Thyroid gland (tissue), 4 donors: Measurements from ENCODE around the gene STAU1. TPM values are rescaled to one million over a fixed set of nuclear protein-coding genes. Genes with fewer than 3 reads are reported as not detected.
A peak's percentile ranks its signal among the peaks of the same experiment; 100 is the strongest.

Experiments used
- DNase-seq, 2 donors: peaks; one replicate each; pipeline ENCODE4 v3.0.0-alpha.2; 2019
- H3K27ac ChIP-seq, 3 donors: fragments of 200-600 bp; sonication (generic); 1 replicate in 2 of 3; 2 replicates in 1 of 3; pipeline ENCODE4 v1.5.1; 2016 to 2019; ENCODE audit warnings: mild to moderate bottlenecking in 1 of 3, moderate library complexity in 1 of 3
- H3K27me3 ChIP-seq: fragments of 200-600 bp; sonication (generic); one replicate; pipeline ENCODE4 v1.5.1; 2019
- H3K36me3 ChIP-seq, 2 donors: fragments of 200-600 bp; sonication (generic); one replicate each; pipeline ENCODE4 v1.5.1; 2016 to 2019
- H3K4me1 ChIP-seq, 2 donors: fragments of 200-600 bp; sonication (generic); one replicate each; pipeline ENCODE4 v1.5.1; 2017 to 2019
- H3K4me3 ChIP-seq, 3 donors: fragments of 200-600 bp; sonication (generic); replicated peaks in 1 of 3; 1 replicate in 2 of 3; 2 replicates in 1 of 3; pipeline ENCODE4 v1.5.1; 2016; ENCODE audit warnings: mild to moderate bottlenecking in 1 of 3
- H3K9me3 ChIP-seq: fragments of 200-600 bp; sonication (generic); one replicate; pipeline ENCODE4 v1.5.1; 2017
- POLR2A ChIP-seq, 2 donors: fragments of 450-650 bp; IDR thresholded peaks; one replicate each; pipeline ENCODE4 v1.6.1; 2017; ENCODE audit warnings: antibody characterized with exemption in 2 of 2, mild to moderate bottlenecking in 2 of 2, moderate library complexity in 1 of 2
- WGBS, 2 donors: methylation state at CpG; one replicate each; pipeline ENCODE4 v1.1.5; 2017; 5-methylcytosine and 5-hydroxymethylcytosine counted together
- intact Hi-C: fragments of 100-400 bp; cut with DNase I; formaldehyde crosslinking; loops from one replicate; pipeline ENCODE4 v1.15.1; 2023
- total RNA-seq, 4 donors: library from RNA; depleted of rRNA; stranded (reverse); fragments of >200 nt; gene quantifications; one replicate each; pipeline ENCODE4 v1.2.3, GENCODE V29; 2016
- TF ChIP-seq, protein P1 (sequence below), 6 experiments: fragments of 200-600 bp in 3 of 6; fragments of 450-650 bp in 3 of 6; sonication (generic) in 3 of 6; IDR thresholded peaks; one replicate each; pipeline ENCODE4 v1.5.1; 2016 to 2019; ENCODE audit warnings: antibody characterized with exemption in 6 of 6, mild to moderate bottlenecking in 2 of 6, inconsistent platforms in 1 of 6, moderate library complexity in 1 of 6

Gene STAU1
- total RNA-seq, 4 donors from 2014 or later: 154 to 231 (median 167) TPM

GRCh38 chr20:49231471-49231870 is 43.3 kb upstream of the STAU1 start:
- intact Hi-C loops: no loop called here
- Histone ChIP-seq H3K36me3 (peaks cover 67 to 84% of the 10 kb centered on the region in 2 donors), H3K27me3 (no peaks in the 10 kb centered on the region), H3K9me3 (no peaks in the 10 kb centered on the region), H3K27ac (no peak overlapping the region), H3K4me1 (no peaks in the 10 kb centered on the region), H3K4me3 (no peak overlapping the region)
- 69 to 83% methylated on average over 7 of the region's 7 CpGs for WGBS, 2 donors
- no peak for TF ChIP-seq POLR2A (IDR thresholded peaks at IDR 0.05)
- TF ChIP-seq, protein P1, sequence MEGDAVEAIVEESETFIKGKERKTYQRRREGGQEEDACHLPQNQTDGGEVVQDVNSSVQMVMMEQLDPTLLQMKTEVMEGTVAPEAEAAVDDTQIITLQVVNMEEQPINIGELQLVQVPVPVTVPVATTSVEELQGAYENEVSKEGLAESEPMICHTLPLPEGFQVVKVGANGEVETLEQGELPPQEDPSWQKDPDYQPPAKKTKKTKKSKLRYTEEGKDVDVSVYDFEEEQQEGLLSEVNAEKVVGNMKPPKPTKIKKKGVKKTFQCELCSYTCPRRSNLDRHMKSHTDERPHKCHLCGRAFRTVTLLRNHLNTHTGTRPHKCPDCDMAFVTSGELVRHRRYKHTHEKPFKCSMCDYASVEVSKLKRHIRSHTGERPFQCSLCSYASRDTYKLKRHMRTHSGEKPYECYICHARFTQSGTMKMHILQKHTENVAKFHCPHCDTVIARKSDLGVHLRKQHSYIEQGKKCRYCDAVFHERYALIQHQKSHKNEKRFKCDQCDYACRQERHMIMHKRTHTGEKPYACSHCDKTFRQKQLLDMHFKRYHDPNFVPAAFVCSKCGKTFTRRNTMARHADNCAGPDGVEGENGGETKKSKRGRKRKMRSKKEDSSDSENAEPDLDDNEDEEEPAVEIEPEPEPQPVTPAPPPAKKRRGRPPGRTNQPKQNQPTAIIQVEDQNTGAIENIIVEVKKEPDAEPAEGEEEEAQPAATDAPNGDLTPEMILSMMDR (IDR thresholded peaks at IDR 0.05): no peak
- no peak for DNase-seq

- 82 to 86% methylated on average over 8 of the region's 8 CpGs for WGBS, 2 donors
- intact Hi-C loops: no loop called here
- H3K27me3 ChIP-seq: no peaks in the 10 kb centered on the region
- no peak overlapping the region for H3K27ac ChIP-seq
- no peaks in the 10 kb centered on the region for H3K9me3 ChIP-seq
- no peaks in the 10 kb centered on the region for H3K4me1 ChIP-seq
- DNase-seq: no peak
- TF ChIP-seq, protein P1 (IDR thresholded peaks at IDR 0.05): no peak
- no peak for TF ChIP-seq POLR2A (IDR thresholded peaks at IDR 0.05)
- H3K36me3 ChIP-seq: peaks cover 68 to 86% of the 10 kb centered on the region in 2 donors
- H3K4me3 ChIP-seq: no peak overlapping the region
These were observed 42.5 kb upstream of the STAU1 start for GRCh38 chr20:49230561-49231133.

DNA sequence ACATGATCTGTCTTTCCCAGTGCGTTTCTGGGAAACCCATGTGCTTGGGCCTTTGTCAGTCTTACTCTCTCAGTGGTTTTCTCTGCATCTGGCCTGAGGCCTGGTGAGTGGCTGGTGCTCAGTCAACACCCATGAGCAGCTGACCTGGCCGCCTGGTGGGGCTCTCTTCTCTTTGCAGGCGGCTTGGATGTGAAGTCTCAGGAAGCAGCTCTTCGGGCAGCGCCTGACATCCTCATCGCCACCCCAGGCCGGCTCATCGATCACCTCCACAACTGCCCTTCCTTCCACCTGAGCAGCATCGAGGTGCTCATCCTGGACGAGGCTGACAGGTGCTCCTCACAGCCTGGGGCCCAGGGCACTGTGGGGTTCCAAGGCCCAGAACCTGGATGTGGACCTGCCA is 41.9 kb upstream of the STAU1 start:
- intact Hi-C loops: no loop called here
- no peaks in the 10 kb centered on the region for H3K9me3 ChIP-seq
- DNase-seq: no peak
- H3K36me3 ChIP-seq: peaks cover 68 to 86% of the 10 kb centered on the region in 2 donors
- no peak overlapping the region for H3K4me3 ChIP-seq
- no peaks in the 10 kb centered on the region for H3K27me3 ChIP-seq
- H3K27ac ChIP-seq: no peak overlapping the region
- TF ChIP-seq, protein P1 (IDR thresholded peaks at IDR 0.05): no peak
- TF ChIP-seq POLR2A (IDR thresholded peaks at IDR 0.05): no peak
- no peaks in the 10 kb centered on the region for H3K4me1 ChIP-seq
- WGBS, 2 donors: 96 to 98% methylated on average over 9 to 10 of the region's 10 CpGs

DNA sequence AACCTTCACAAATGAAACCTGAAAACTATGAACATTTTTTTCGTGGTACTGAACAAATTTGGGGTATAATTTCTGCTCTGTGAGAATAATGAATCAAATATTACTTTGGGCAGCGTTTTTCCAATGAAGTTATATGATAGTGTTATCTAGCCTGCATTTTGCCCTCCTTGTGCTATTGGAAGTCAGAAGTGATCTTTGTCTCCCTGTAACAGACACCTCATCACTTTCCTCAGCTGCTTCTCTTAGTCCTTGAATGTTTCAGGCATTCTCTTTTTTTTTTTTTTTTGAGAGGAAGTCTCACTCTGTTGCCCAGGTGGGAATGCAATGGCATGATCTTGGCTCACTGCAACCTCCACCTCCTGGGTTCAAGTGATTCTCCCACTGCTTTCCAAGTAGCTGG is 41.2 kb upstream of the STAU1 start:
- no peak for TF ChIP-seq POLR2A (IDR thresholded peaks at IDR 0.05)
- TF ChIP-seq, protein P1 (IDR thresholded peaks at IDR 0.05): no peak
- Histone ChIP-seq H3K27me3 (no peaks in the 10 kb centered on the region), H3K36me3 (peaks cover 68 to 86% of the 10 kb centered on the region in 2 donors), H3K4me1 (no peaks in the 10 kb centered on the region), H3K27ac (no peak overlapping the region), H3K4me3 (no peak overlapping the region), H3K9me3 (no peaks in the 10 kb centered on the region)
- 90 to 97% methylated on average over 2 of the region's 2 CpGs for WGBS, 2 donors
- no peak for DNase-seq
- intact Hi-C loops: no loop called here

- no peaks in the 10 kb centered on the region for H3K4me1 ChIP-seq
- H3K9me3 ChIP-seq: no peaks in the 10 kb centered on the region
- peak overlapping the region in 1 of 3 donors; percentile 47 for H3K27ac ChIP-seq
- H3K36me3 ChIP-seq: peaks cover 70 to 86% of the 10 kb centered on the region in 2 donors
- TF ChIP-seq POLR2A (IDR thresholded peaks at IDR 0.05): no peak
- TF ChIP-seq, protein P1 (IDR thresholded peaks at IDR 0.05): peak in 1 of 6 experiments; percentile 11
- intact Hi-C loops: no loop called here
- WGBS, 2 donors: 75 to 87% methylated on average over 9 of the region's 9 CpGs
- DNase-seq: peak; percentile 44 to 72
- H3K27me3 ChIP-seq: no peaks in the 10 kb centered on the region
- H3K4me3 ChIP-seq: no peak overlapping the region
These were observed 40.5 kb upstream of the STAU1 start for GRCh38 chr20:49228676-49229075.
